Osteoblast (primary cell): ENCODE measurements around the gene PYROXD2. TPM values are rescaled to one million over a fixed set of nuclear protein-coding genes. Genes with fewer than 3 reads are reported as not detected.
A peak's percentile ranks its signal among the peaks of the same experiment; 100 is the strongest.
"Not testable (repeated sequence)": the region's sequence is repeated elsewhere in the genome, so short reads cannot be mapped to it uniquely, and the experiment has no call there.

Source experiments
- DNase-seq: peaks from one replicate; pipeline ENCODE4 v3.0.0; 2011; ENCODE audit warnings: low spot score, mixed read lengths; ENCODE audit not compliant: insufficient read length; ENCODE audit errors: missing footprints
- H2AFZ ChIP-seq: 2 replicates; pipeline ENCODE4 v1.6.0; 2011; ENCODE audit warnings: mild to moderate bottlenecking, low read length
- H3K27ac ChIP-seq: 2 replicates; pipeline ENCODE4 v1.5.1; 2011; ENCODE audit warnings: mild to moderate bottlenecking, low read depth, low read length, moderate library complexity
- H3K27me3 ChIP-seq: 2 replicates; pipeline ENCODE4 v1.6.0; 2012; ENCODE audit warnings: mild to moderate bottlenecking, control low read depth, inconsistent platforms, low read length, moderate library complexity; ENCODE audit not compliant: insufficient read depth
- H3K36me3 ChIP-seq: 2 replicates; pipeline ENCODE4 v1.5.1; 2011; ENCODE audit warnings: mild to moderate bottlenecking, low read length, control low read depth, moderate library complexity; ENCODE audit not compliant: insufficient read depth
- H3K4me1 ChIP-seq: 2 replicates; pipeline ENCODE4 v1.5.1; 2011; ENCODE audit warnings: mild to moderate bottlenecking, low read length, control low read depth, moderate library complexity; ENCODE audit not compliant: insufficient read depth
- H3K4me2 ChIP-seq: 2 replicates; pipeline ENCODE4 v1.6.0; 2011; ENCODE audit warnings: mild to moderate bottlenecking, low read length; ENCODE audit not compliant: insufficient read depth
- H3K4me3 ChIP-seq: fragments of 200-600 bp; sonication (generic); 3 replicates; pipeline ENCODE4 v1.5.1; 2012; ENCODE audit warnings: mild to moderate bottlenecking, low read length, inconsistent platforms; ENCODE audit not compliant: insufficient read depth
- H3K79me2 ChIP-seq: 2 replicates; pipeline ENCODE4 v1.6.0; 2012; ENCODE audit warnings: mild to moderate bottlenecking, low read length, control low read depth, inconsistent platforms; ENCODE audit not compliant: insufficient read depth
- H3K9me3 ChIP-seq: 2 replicates; pipeline ENCODE4 v1.5.1; 2011; ENCODE audit warnings: low read depth, low read length, control low read depth
- H4K20me1 ChIP-seq: 2 replicates; pipeline ENCODE4 v1.6.0; 2012; ENCODE audit warnings: mild to moderate bottlenecking, low read length, control low read depth; ENCODE audit not compliant: insufficient read depth
- total RNA-seq: library from RNA; depleted of rRNA; stranded (reverse); fragments of >200 nt; gene quantifications from 2 replicates; pipeline ENCODE4 v1.2.3, GENCODE V29; 2012
- TF ChIP-seq, protein P1 (sequence below): IDR thresholded peaks from 2 replicates; pipeline ENCODE4 v1.5.1; 2011; ENCODE audit warnings: mild to moderate bottlenecking, low read depth, low read length, moderate library complexity; ENCODE audit errors: extremely low read depth

The PYROXD2 gene
- total RNA-seq, 1 donor, result 11.6 TPM

DNA sequence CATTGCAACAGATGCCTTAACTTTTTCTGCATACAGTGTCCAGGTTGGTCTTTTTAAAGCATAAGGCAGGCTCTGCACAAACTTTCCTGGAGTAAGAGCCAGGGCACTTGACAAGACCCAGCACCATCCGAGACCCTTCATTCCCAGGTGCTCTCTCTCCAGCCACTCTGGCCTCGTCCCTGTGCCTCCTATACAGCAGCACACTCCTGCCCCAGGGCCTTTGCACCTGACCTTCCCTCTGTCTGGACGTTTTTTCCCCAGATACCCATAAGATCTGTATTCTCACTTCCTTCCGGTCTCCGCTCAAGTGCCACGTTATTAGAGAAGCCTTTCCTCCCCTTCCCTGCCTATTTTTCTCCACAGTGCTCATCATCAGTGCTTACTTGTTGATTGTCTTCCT, 25.6 kb downstream of the PYROXD2 start:
- H4K20me1 ChIP-seq, result no peaks in the 10 kb centered on the region
- TF ChIP-seq, protein P1, sequence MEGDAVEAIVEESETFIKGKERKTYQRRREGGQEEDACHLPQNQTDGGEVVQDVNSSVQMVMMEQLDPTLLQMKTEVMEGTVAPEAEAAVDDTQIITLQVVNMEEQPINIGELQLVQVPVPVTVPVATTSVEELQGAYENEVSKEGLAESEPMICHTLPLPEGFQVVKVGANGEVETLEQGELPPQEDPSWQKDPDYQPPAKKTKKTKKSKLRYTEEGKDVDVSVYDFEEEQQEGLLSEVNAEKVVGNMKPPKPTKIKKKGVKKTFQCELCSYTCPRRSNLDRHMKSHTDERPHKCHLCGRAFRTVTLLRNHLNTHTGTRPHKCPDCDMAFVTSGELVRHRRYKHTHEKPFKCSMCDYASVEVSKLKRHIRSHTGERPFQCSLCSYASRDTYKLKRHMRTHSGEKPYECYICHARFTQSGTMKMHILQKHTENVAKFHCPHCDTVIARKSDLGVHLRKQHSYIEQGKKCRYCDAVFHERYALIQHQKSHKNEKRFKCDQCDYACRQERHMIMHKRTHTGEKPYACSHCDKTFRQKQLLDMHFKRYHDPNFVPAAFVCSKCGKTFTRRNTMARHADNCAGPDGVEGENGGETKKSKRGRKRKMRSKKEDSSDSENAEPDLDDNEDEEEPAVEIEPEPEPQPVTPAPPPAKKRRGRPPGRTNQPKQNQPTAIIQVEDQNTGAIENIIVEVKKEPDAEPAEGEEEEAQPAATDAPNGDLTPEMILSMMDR, result no peak
- H2AFZ ChIP-seq, result no peak overlapping the region
- no peak overlapping the region for H3K4me2 ChIP-seq
- no peak overlapping the region for H3K27ac ChIP-seq
- H3K79me2 ChIP-seq, result no peaks in the 10 kb centered on the region
- DNase-seq, result no peak
- no peak overlapping the region for H3K4me3 ChIP-seq
- no peaks in the 10 kb centered on the region for H3K27me3 ChIP-seq
- no peaks in the 10 kb centered on the region for H3K9me3 ChIP-seq
- peaks cover 7% of the 10 kb centered on the region for H3K4me1 ChIP-seq
- no peaks in the 10 kb centered on the region for H3K36me3 ChIP-seq

DNA sequence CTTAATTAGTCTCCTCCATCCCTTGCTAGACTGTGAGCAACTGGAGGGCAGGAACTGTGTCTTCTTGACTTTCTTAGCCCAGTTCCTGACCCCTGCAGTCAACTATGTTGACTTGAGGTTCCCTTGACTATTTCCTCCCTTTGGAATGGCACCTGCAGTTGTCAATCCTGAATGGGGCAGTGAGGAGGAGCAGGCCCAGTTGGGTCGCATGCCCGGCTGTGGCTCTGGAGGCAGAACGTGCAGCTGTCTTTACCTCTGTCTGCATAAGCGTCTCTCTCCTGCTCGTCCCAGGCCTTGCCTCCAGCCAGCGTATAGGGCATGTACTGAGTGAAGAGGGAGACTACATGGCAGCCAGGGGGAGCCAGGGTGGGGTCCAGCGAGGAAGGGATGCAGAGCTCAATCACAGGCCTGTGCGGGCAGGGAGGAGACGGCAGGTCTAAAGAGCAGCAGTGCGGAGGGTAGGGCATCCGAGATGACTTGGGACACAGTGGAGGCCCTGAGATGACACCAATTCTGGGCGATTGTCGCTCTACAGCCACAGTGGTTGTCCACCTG, 26.8 kb downstream of the PYROXD2 start:
- H3K36me3 ChIP-seq, result no peaks in the 10 kb centered on the region
- no peaks in the 10 kb centered on the region for H4K20me1 ChIP-seq
- no peak overlapping the region for H3K4me3 ChIP-seq
- H3K4me2 ChIP-seq, result no peak overlapping the region
- no peak overlapping the region for H2AFZ ChIP-seq
- no peak overlapping the region for H3K27ac ChIP-seq
- H3K79me2 ChIP-seq, result no peaks in the 10 kb centered on the region
- DNase-seq, result no peak
- peaks cover 6% of the 10 kb centered on the region for H3K4me1 ChIP-seq
- H3K27me3 ChIP-seq, result no peaks in the 10 kb centered on the region
- TF ChIP-seq, protein P1, result no peak
- no peaks in the 10 kb centered on the region for H3K9me3 ChIP-seq

- H3K27me3 ChIP-seq, result no peaks in the 10 kb centered on the region
- H3K27ac ChIP-seq, result no peak overlapping the region
- TF ChIP-seq, protein P1, result no peak
- H3K79me2 ChIP-seq, result no peaks in the 10 kb centered on the region
- DNase-seq, result no peak
- peaks cover 12% of the 10 kb centered on the region for H3K4me1 ChIP-seq
- no peaks in the 10 kb centered on the region for H4K20me1 ChIP-seq
- no peaks in the 10 kb centered on the region for H3K9me3 ChIP-seq
- H3K4me3 ChIP-seq, result no peak overlapping the region
- H3K4me2 ChIP-seq, result no peak overlapping the region
- H2AFZ ChIP-seq, result no peak overlapping the region
- H3K36me3 ChIP-seq, result no peaks in the 10 kb centered on the region
Observed at GRCh38 chr10:98384531-98385133, 30.4 kb downstream of the PYROXD2 start.

GRCh38 chr10:98383869-98384268, 31.1 kb downstream of the PYROXD2 start:
- no peaks in the 10 kb centered on the region for H3K27me3 ChIP-seq
- peaks cover 13% of the 10 kb centered on the region for H3K4me1 ChIP-seq
- DNase-seq, result no peak
- TF ChIP-seq, protein P1, result no peak
- peak overlapping the region; percentile 44 for H3K27ac ChIP-seq
- no peaks in the 10 kb centered on the region for H3K36me3 ChIP-seq
- no peak overlapping the region for H3K4me3 ChIP-seq
- H4K20me1 ChIP-seq, result no peaks in the 10 kb centered on the region
- H3K4me2 ChIP-seq, result no peak overlapping the region
- no peaks in the 10 kb centered on the region for H3K79me2 ChIP-seq
- no peaks in the 10 kb centered on the region for H3K9me3 ChIP-seq
- no peak overlapping the region for H2AFZ ChIP-seq

- not testable (repeated sequence) for H3K4me3 ChIP-seq, H3K27me3 ChIP-seq, H3K4me2 ChIP-seq, H2AFZ ChIP-seq, H3K79me2 ChIP-seq, H3K36me3 ChIP-seq, H3K9me3 ChIP-seq, H4K20me1 ChIP-seq
- Histone ChIP-seq H3K27ac (peak overlapping the region; percentile 44), H3K4me1 (peaks cover 19% of the 10 kb centered on the region)
- peak; percentile 93 for DNase-seq
Observed at GRCh38 chr10:98383134-98383667, 31.8 kb downstream of the PYROXD2 start.
